NCI-H1436 (cell line): Measurements from ENCODE around the gene LRP3.
"Not testable (repeated sequence)": the region's sequence is repeated elsewhere in the genome, so short reads cannot be mapped to it uniquely, and the experiment has no call there.

Experiments
- DNase-seq: peaks from one replicate; lab custom pipeline; 2025; lab: John Stamatoyannopoulos, UW

Gene LRP3

DNA sequence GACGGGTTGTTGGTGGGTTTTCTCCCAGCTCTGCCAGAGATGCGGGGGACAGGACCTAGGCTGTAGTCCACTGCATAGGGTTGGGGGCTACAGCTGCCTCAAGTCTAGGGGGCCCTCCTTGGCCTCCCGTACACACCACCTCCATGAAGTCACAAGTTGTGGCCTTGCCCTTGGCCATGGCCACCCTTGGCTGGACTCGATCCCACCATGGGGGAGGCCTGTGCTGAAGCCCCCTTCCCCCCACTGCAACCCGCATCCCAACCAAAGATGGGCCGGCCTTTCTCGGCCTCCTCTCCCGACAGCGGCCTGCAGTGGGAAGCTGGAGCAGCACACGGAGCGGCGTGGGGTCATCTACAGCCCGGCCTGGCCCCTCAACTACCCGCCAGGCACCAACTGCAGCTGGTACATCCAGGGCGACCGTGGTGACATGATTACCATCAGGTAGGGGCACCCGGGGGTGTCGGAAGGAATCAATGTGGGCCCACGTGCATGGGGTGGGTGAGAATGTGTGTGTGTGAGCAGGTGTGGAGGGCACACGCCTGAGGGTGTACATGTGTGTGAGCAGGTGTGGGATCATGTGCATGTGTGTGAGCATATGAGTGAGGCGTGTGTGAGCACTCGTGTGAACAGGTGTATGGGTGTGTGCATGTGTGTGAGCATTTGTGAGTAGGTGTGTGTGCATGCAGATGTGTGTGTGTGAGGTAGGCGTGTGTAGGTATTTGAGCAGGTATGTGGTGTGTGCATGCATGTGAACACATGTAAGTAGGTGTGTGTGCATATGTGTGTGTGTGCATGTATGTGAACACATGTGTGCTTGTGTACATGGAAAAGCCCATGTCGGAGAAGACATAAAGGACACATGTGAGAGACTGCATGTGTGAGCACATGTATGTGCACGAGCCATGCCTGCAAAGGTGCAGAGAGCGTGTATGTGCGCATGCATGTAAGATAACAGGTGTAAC lies 8.7 kb downstream of the LRP3 start:
- DNase-seq = no peak

DNA sequence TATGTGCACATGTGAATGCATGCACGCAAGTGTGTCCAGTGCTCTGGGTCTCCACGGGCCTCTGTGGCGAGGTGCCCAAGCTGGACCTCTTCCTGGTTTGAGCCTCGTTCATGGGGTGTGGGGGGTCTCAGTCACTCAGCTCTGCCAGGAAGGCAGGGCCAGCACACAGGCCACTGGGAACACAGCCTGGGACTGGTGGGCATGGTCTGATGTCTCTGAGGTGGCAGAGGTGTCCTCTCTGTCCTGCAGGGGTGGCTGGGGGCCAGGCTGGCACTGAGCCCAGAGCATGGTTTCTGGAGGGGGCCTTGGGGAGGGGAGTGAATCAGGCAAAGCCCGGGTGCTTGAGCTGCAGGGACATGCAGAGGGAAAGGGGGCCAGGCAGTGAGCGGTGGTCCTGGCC lies 9.4 kb downstream of the LRP3 start:
- DNase-seq = no peak

GRCh38 chr19:33204136-33204973 lies 10.2 kb downstream of the LRP3 start:
- DNase-seq = no peak

GRCh38 chr19:33205110-33205509 lies 11.0 kb downstream of the LRP3 start:
- DNase-seq = no peak

DNA sequence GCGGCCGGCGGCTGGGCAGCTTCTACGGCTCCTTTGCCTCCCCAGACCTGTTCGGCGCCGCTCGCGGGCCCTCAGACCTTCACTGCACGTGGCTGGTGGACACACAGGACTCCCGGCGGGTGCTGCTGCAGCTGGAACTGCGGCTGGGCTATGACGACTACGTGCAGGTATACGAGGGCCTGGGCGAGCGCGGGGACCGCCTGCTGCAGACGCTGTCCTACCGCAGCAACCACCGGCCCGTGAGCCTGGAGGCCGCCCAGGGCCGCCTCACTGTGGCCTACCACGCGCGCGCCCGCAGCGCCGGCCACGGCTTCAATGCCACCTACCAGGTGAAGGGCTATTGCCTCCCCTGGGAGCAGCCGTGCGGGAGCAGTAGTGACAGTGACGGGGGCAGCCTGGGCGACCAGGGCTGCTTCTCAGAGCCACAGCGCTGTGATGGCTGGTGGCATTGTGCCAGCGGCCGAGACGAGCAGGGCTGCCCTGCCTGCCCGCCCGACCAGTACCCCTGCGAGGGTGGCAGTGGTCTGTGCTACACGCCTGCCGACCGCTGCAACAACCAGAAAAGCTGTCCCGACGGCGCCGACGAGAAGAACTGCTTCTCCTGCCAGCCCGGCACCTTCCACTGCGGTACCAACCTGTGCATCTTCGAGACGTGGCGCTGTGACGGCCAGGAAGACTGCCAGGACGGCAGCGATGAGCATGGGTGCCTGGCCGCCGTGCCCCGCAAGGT lies 11.6 kb downstream of the LRP3 start:
- DNase-seq = no peak

- no peak for DNase-seq
These were observed 12.3 kb downstream of the LRP3 start for GRCh38 chr19:33206261-33207039.

DNA sequence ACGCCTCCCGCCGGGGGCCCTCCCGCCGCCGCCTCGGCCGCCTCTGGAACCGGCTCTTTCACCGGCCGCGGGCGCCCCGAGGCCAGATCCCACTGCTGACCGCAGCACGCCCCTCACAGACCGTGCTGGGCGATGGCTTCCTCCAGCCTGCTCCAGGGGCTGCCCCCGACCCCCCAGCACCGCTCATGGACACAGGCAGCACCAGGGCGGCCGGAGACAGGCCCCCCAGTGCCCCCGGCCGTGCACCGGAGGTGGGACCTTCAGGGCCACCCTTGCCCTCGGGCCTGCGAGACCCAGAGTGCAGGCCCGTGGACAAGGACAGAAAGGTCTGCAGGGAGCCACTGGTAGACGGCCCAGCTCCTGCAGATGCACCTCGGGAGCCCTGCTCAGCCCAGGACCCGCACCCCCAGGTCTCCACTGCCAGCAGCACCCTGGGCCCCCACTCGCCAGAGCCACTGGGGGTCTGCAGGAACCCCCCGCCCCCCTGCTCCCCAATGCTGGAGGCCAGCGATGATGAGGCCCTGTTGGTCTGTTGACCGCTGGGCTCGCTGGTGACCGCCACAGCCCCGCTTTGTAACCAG lies 13.0 kb downstream of the LRP3 start:
- no peak for DNase-seq

DNA sequence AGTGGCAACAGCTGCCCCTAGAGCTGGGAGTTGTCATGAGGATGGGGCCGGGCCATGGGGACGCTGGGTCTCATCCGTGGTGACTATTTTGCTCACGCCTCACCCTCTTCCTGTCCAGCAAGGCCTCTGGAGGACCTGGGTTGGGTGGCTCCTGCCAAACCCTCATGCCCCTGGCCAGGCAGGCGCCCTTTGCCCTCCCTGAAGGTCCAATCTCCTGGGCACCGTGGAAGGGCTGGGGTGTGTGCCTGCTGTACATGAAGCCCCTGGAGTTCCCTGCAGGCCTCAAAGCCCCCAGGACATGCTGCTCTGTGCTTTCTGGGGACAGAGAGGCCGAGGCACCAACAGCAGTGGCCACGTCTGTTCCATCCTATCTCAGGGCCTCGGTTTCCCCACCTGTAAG lies 13.8 kb downstream of the LRP3 start:
- no peak for DNase-seq

DNA sequence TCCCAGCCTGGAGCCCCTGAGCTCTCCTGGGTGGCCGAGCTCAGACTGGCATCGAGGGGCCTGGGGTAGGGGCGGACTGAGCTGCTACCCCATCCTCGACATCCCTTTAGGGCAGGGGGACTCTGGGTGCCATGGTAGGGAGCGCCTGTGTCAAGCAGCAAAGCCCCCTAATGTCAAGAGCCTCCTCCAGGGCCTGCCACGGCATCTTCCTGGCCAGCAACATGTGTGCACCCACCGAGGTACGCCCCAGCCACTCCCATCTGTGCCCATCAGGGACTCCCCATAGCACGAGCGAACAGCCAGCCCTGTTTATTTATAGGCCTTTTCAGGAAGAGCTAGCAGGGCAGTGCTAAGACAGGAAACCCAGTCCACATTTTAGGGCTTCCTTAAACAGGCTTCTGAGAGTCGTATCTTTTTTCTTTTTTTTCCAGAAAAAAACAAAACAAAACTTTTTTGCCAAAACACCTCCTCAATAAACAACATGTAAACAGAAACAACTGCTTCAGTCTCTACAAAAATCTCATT lies 14.3 kb downstream of the LRP3 start:
- no peak for DNase-seq

- no peak for DNase-seq
These were observed 15.0 kb downstream of the LRP3 start for GRCh38 chr19:33208904-33209849.

- DNase-seq = not testable (repeated sequence)
These were observed 15.7 kb downstream of the LRP3 start for GRCh38 chr19:33209850-33210230.

GRCh38 chr19:33210266-33210940 lies 16.3 kb downstream of the LRP3 start:
- no peak for DNase-seq

GRCh38 chr19:33211794-33212435 lies 17.8 kb downstream of the LRP3 start:
- no peak for DNase-seq

DNA sequence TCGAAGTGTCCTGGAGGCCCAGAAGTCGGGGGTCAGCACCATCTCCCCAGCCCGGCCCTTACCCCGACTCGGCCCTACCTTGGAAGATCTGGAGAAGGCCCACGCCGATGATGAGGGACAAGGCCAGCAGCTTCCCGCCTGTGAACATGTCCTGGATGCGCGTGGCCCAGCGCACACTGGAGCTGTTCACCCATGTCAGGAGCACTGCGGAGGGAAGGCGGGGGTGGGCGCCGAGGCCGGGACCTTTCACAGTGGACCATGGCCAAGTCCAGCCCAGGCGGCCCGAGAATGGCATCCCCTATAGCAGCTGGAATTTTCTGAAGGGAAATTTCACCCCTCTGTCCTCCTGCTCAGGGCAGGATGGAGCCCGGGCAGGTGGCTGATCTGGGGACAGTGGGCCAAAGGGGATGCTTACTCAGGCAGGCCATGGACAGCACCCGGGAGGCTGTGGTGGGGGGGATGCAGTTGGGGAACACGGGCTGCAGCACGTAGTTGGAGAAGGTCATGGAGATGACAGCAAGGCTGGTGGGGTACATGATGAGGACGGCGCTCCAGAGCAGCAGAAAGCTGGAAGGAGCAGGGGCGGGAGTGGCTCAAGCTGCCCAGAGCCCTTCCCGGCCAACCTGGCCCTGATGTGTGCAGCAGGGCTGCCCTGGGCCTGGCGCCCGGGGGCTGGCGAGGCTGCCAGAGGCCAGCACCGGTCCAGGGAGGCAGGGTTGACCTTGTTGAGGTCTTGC lies 18.5 kb downstream of the LRP3 start:
- no peak for DNase-seq

- DNase-seq = no peak
These were observed 20.5 kb downstream of the LRP3 start for GRCh38 chr19:33214596-33214995.

- DNase-seq = no peak
These were observed 21.5 kb downstream of the LRP3 start for GRCh38 chr19:33215438-33216197.

DNA sequence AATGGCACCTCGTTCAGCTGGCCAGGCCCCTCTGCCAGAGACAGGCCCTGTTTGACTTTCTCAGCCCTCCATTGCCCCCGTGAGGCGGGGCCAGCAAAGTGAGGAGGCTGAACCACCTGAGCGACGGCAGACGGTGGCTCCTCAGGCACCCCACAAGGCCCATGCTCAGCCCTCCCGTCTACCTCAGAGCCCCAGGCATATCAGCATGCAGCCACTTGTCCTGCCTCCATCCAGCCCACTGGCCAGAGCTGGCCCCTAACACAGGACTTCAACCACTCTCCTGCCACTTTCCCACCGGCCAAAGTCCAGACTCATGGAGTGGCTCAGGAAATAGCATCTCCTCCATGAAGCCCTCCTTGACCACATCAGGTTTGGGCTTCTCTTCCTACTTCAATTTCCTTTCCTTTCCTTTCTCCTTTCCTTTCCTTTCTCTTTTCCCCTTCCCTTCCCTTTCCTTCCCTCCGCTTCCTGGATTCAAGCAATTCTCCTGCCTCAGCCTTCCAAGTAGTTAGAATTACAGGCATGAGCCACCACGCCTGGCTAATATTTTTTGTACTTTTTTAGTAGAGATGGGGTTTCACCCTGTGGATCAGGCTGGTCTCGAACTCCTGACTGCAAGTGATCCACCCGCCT lies 22.2 kb downstream of the LRP3 start:
- no peak for DNase-seq
